GM13976 (cell line): ENCODE data around the gene CUBN.

Experiments
- DNase-seq: peaks from one replicate; pipeline ENCODE4 v3.0.0; 2012; ENCODE audit warnings: low spot score
- CTCF ChIP-seq: IDR thresholded peaks from 2 replicates; pipeline ENCODE4 v1.5.1; 2012; ENCODE audit warnings: borderline replicate concordance, mild to moderate bottlenecking; ENCODE audit not compliant: insufficient read depth; ENCODE audit errors: extremely low read depth, missing control alignments, control extremely low read depth
- in situ Hi-C: fragments of 300-500 bp; cut with MboI; formaldehyde crosslinking; loops from one replicate; pipeline ENCODE4 v1.12.0; 2022; ENCODE audit warnings: low sequenced_read_pairs, mixed read lengths, inconsistent platforms; ENCODE audit not compliant: unreplicated experiment

Gene CUBN

DNA sequence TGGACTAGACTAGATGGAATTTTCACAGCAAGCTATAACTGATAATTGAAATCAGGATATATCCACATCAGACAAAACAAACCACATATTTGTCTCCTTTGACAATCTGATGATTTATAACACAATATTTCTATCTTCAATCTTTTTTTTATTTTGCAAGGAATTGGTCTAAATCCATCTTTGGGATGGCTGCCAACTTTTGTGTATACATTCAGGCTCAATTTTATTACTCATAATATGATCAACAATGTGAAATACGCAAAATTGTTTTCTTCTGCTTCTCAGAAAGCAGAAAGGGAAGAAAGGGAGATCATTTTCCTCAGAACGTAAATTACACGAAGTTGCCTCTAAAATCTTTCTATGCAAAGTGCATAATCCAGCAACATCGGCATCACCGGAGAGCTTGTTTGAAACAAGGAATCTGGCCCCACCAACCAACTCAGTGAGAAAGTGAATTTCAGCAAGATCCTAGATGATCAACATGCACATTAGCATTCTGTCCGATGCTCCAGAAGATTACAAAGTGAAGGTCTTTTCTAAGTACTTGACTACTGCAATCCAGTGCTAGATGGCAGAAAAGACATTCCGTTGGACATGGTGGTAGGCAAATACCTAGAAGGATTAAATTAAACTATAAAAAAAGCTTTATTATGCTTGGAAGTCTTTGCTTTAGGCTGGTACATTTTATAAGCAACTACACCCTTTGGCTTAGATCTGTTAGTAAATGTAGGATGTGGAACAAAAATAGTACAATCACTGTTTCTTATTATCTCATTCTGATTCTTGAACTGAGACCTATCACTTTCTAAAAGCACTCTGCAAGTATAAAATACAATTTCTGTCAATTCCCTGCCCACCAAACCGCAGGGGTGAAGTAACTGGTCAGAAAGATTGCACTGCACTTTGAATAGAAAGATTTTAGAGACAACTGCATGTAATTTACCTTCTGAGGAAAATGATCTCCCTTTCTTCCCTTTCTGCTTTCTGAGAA is 186.0 kb downstream of the CUBN start:
- DNase-seq = no peak
- TF ChIP-seq CTCF = no peak
- in situ Hi-C loops = no loop called here

DNA sequence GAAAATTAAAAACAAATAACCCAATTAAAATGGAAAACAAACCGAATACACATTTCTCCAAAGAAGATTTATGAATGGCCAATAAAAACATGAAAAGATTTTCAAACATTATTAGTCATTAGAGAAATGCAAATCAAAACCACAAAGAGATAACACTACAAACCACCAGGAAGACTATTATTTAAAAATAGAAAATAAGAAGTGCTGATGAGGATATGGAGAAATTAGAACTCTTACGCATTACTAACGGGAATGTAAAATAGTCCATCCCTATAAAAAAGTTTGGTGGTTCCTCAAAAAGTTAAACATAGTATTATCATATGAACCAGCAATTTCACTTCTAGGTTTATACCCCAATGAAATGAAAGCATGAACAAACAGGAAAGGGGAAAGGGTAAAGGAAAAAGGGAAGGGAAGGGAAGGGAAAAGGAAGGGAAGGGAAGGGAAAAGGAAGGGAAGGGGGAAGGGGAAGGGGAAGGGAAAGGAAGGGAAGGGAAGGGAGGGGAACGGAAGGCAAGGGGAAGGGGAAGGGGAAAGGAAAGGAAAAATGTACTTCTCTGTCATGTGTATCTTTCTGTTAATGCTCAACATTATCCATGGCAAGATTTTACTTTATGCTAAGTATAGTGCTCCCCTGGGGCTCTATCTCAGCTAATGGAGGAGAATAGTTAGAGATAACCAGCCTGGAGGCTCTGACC is 187.1 kb downstream of the CUBN start:
- TF ChIP-seq CTCF = no peak
- in situ Hi-C loops = no loop called here
- DNase-seq = no peak

- TF ChIP-seq CTCF = no peak
- no peak for DNase-seq
- in situ Hi-C loops = no loop called here
These were observed 187.7 kb downstream of the CUBN start for GRCh38 chr10:16941870-16942269.

GRCh38 chr10:16941067-16941466 is 188.5 kb downstream of the CUBN start:
- no peak for DNase-seq
- in situ Hi-C loops = no loop called here
- TF ChIP-seq CTCF = no peak

- TF ChIP-seq CTCF = no peak
- in situ Hi-C loops = no loop called here
- DNase-seq = no peak
These were observed 190.7 kb downstream of the CUBN start for GRCh38 chr10:16938952-16939351.

GRCh38 chr10:16934461-16934860 is 195.2 kb downstream of the CUBN start:
- no peak for TF ChIP-seq CTCF
- in situ Hi-C loops = no loop called here
- DNase-seq = no peak
